ENCODE results near the gene CABLES1.

DNA sequence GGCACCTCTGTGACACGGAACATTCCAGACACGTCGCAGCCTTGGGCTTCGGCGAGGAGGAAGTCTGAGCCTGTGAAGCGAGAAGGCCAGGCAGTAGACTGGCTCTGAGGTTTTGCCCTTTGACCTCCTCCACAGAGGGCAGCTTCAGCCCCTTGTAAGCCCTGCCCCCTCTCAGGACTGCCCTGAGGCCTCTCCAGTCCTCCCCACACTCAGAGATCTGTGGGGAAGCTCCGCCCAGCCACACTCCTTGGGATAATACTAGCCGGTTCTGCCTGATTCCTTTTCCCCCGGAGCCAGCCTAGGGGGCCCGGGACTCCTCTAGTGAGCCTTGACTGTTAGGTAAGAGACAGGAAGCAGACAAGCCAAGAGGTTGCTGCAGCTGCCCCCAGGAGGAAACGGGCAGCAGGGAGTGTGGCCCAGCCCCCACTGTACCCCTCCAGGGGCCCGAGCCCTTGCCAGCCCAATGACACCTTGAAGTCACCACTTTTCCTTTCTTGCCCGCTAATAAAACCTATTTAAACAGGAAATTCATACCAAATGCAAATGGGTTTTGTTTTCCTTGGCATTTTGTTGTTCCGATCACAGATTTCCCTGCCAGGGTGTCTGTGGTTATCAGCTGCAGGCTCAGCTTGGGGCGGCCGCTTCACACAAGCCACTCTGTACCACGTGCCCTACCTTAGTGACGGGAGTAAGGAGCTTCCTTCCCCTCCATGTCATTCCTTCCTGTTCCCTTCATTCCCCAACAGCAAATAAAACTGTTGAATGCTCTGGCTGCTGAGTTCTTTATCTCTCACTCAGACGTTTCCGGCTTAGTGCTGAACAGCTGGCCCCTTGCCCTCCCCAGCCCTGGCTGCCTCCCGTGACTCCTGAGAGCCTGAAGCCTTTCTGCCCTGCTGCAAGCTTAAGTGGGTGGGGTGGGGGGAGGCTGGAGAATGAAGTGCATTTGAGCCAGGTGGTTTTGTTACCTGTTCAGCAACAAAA, 124.7 kb downstream of the CABLES1 start:
- no peak for TF ChIP-seq ARNT (IDR thresholded peaks at IDR 0.05)
- TF ChIP-seq FOXK2 (IDR thresholded peaks at IDR 0.05), result no peak
- no peak for TF ChIP-seq FOXM1 (IDR thresholded peaks at IDR 0.05; ENCODE audit: borderline replicate concordance)
- no peak for TF ChIP-seq HDGF (IDR thresholded peaks at IDR 0.05; ENCODE audit: borderline replicate concordance)
- TF ChIP-seq ZNF384 (IDR thresholded peaks at IDR 0.05), result no peak
- no peak for TF ChIP-seq LEF1 (IDR thresholded peaks at IDR 0.05; ENCODE audit: borderline replicate concordance)
- TF ChIP-seq CTBP1 (IDR thresholded peaks at IDR 0.05; ENCODE audit: borderline replicate concordance), result no peak
- no peak for TF ChIP-seq ELF4 (IDR thresholded peaks at IDR 0.05)
- TF ChIP-seq BHLHE40 (IDR thresholded peaks at IDR 0.05; ENCODE audit: borderline replicate concordance), result no peak
- TF ChIP-seq L3MBTL2 (conservative IDR thresholded peaks at IDR 0.05), result no peak
- TF ChIP-seq TARDBP (IDR thresholded peaks at IDR 0.05), result no peak
- no peak for TF ChIP-seq SP1 (IDR thresholded peaks at IDR 0.05)
